NCI-H526 treated with DMSO at 0.1 percent for 48 hours (cell line): Measurements from ENCODE around the gene CAB39.

Experiments used
- DNase-seq: peaks from one replicate; lab custom pipeline; 2025; lab: John Stamatoyannopoulos, UW

CAB39 gene

GRCh38 chr2:230757476-230757875 is 44.8 kb downstream of the CAB39 start:
- no peak for DNase-seq

GRCh38 chr2:230758566-230759480 is 46.2 kb downstream of the CAB39 start:
- no peak for DNase-seq

DNA sequence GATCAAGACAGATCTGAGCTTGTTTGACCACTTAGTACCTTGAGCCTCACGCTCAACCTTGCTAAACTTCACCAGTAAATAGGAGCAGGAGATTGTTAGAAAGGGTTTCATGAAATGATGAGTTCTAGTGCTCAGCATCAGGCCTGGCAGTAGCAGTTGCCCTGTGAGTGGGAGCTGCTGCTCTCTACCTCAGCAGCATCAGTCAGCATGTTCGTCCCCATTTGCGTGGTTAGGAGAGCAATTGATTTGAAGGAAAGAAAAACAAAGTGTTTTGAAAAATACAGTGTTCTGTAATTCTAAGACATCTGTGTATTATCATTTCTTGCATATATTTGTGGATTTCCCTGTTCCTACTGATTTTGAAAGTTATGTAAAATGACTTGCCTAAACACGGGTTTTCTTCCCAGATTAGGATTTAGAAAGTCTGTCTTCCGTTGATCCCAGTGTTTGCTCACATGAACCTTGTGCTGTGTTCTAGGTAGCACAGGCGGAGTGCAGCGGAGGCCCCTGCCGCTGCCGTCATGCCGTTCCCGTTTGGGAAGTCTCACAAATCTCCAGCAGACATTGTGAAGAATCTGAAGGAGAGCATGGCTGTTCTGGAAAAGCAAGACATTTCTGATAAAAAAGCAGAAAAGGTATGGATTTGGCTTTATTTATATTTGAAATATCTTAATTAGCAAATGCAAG is 47.0 kb downstream of the CAB39 start:
- DNase-seq = no peak

- DNase-seq = no peak
Observed at GRCh38 chr2:230761704-230762103, 49.1 kb downstream of the CAB39 start.

GRCh38 chr2:230762317-230762896 is 49.8 kb downstream of the CAB39 start:
- no peak for DNase-seq

DNA sequence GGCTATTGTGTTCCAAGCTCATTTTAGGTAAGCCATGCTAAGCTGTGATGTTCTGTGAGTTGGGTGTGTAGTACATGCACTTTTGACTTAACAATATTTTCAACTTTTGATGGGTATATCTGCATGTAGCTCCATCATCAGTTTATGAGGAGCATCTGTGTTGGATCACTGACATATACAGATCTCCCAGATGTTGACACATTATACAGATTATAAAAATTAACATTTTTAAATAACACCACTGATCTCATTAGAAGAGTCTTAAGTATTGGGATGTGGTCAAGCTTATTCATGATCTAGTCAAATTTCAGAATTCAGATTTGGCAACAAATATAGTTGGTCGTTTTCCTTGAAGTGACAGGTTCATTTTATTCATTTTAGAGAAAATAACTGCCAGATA is 51.7 kb downstream of the CAB39 start:
- DNase-seq = no peak

GRCh38 chr2:230765611-230766300 is 53.1 kb downstream of the CAB39 start:
- no peak for DNase-seq

- no peak for DNase-seq
Observed at GRCh38 chr2:230767862-230768388, 55.3 kb downstream of the CAB39 start.

GRCh38 chr2:230770804-230771203 is 58.2 kb downstream of the CAB39 start:
- DNase-seq = no peak

- no peak for DNase-seq
Observed at GRCh38 chr2:230772156-230772555, 59.5 kb downstream of the CAB39 start.

GRCh38 chr2:230773039-230773773 is 60.6 kb downstream of the CAB39 start:
- no peak for DNase-seq

GRCh38 chr2:230774348-230774951 is 61.8 kb downstream of the CAB39 start:
- no peak for DNase-seq

DNA sequence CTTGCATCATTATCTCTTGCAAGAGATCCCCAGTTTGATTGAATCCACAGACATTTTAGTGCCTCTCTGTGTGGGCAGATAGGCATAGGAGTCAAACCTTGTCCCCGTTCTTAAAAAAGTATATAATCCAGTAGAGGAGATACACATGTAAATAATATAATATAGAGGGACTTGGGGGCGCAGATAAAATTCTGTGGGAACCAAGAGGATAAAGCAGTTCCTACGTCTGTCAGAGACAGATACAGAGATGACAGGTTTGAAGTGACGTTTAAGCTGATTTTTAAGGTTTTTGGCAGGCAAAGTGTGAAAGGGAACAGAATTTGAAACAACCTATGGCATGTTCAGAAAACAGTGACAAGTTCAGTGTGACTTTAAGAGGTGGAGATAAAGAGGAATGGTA is 63.1 kb downstream of the CAB39 start:
- DNase-seq = no peak

- no peak for DNase-seq
Observed at GRCh38 chr2:230777721-230778120, 65.1 kb downstream of the CAB39 start.

- no peak for DNase-seq
Observed at GRCh38 chr2:230778350-230779063, 65.9 kb downstream of the CAB39 start.

DNA sequence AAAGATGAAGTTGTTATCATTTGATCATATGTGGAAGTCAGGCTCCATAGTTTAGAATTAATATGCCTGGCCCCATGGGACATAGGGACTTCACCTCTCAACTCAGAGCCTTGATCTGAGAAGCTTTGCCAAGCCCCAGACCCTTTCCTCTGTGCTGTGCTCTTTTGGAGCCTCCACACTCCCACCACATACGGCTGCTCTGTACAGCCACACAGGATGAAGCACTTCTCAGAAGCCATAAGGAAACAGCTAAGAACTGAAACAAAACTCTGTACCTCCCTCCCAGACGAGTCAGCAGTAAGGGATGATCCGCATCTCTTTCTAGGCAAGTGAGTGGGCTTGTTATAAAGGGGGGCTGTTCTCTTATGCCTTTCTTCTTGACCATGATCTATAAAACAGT is 66.5 kb downstream of the CAB39 start:
- DNase-seq = no peak

- no peak for DNase-seq
Observed at GRCh38 chr2:230779607-230780006, 67.0 kb downstream of the CAB39 start.

DNA sequence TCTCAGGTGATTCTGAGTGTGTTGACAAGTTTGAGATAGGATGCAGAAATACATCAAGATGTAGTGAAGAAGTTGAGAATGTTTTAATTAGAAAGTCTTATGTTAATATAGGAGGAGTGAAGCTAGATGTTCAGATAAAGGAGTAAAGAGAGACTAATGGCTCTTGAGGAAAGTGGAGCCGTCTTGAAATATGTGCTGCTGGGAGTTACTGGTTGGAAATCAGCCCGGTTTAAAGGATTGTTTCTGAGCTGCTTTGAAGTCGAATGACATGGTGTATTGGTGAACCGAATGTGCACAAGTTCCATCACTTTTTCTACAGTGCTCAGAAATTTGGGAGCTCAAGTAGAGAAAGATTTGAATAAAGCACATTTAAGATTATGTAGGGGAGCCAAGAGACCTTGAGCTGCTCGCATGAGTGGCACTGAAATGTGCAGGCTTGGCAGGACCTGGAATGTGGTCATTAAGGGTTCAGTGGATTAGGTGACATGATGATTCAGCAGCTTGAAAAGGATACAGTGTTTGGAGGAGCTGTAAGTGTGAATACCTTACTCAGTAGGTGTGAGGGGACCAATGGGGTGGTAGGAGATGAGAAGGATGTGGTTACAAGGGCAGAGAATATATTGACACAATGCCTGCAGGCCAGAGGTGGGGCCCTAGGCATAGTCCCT is 68.6 kb downstream of the CAB39 start:
- no peak for DNase-seq

DNA sequence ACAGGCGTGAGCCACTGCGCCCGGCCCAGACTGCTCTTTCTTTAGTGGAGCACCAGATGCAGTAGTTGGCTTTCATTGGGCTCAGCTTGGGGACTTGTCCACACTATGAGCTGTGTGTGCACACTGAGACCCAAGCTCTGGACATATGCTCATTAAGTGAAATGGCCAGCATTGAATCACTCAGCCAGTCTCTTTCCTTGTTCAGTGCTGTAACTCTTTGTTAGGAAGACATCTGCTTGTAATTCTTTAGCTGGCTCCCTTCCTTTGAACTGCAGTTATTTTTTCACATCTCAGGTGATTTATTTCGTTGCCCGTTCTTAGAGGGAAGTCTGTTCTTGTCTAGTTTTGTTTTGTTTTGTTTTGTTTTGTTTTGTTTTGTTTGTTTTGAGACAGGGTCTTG is 70.5 kb downstream of the CAB39 start:
- no peak for DNase-seq

DNA sequence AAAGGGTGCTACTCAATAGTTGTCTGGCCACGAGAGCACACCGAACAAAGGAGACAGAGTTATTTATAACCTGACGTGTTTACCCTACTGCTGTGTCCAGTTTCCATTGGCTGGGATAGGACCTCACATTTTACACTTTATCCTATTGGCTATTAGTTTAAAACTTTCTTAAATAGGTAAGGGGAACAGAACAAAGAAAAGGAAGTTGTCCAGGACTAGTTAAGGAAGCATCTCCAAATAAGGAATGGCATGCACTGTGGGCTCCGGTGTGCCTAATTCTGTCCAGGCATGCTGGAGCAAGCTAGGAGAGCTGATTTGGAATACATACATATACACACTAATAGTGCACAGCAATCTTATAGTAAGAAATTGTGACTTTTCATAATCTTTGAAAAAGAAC is 72.2 kb downstream of the CAB39 start:
- DNase-seq = no peak
